PC-9 (cell line): ENCODE data around the gene ZNF485. TPM values are rescaled to one million over a fixed set of nuclear protein-coding genes. Genes with fewer than 3 reads are reported as not detected.

Experiments
- BruUV-seq: library from RNA; stranded (reverse); fragments of 400-500 nt; replicated peaks from 2 replicates; lab custom pipeline; 2021; lab: Mats Ljungman, UMichigan
- CTCF ChIA-PET: fragments of 300-600 bp; sonication (Branson Sonifier 250); formaldehyde crosslinking; loops from one replicate; lab custom pipeline; 2022; ENCODE audit warnings: antibody characterized with exemption; lab: Charles Lee
- POLR2A ChIA-PET: fragments of 300-600 bp; sonication (Branson Sonifier 250); formaldehyde crosslinking; loops from one replicate; lab custom pipeline; 2022; ENCODE audit warnings: antibody characterized with exemption; ENCODE audit not compliant: unreplicated experiment; lab: Charles Lee
- DNase-seq, 2 experiments: peaks; one replicate each; pipeline versions ENCODE4 v3.0.0 to v3.0.0-alpha.2; 2015 to 2022; ENCODE audit warnings: mixed read lengths in 1 of 2
- H2AFZ ChIP-seq: fragments of 200-600 bp; sonication (generic); 2 replicates; pipeline ENCODE4 v1.8.1; 2017; ENCODE audit warnings: antibody characterized with exemption
- H3F3A ChIP-seq: fragments of 200-600 bp; sonication (generic); 2 replicates; pipeline ENCODE4 v1.8.1; 2017; ENCODE audit warnings: antibody characterized with exemption, mild to moderate bottlenecking, low read depth; ENCODE audit not compliant: insufficient read depth
- H3K27ac ChIP-seq: fragments of 200-600 bp; sonication (generic); 2 replicates; pipeline ENCODE4 v1.6.1; 2016; ENCODE audit warnings: mixed run types
- H3K27me3 ChIP-seq: fragments of 200-600 bp; sonication (generic); 2 replicates; pipeline ENCODE4 v1.6.1; 2016; ENCODE audit warnings: low read depth, mixed run types; ENCODE audit not compliant: insufficient read depth
- H3K36me3 ChIP-seq: fragments of 200-600 bp; sonication (generic); 2 replicates; pipeline ENCODE4 v1.6.1; 2016; ENCODE audit warnings: low read depth, mixed run types
- H3K4me1 ChIP-seq: fragments of 200-600 bp; sonication (generic); replicated peaks from 2 replicates; pipeline ENCODE4 v1.6.1; 2016; ENCODE audit warnings: mixed run types; ENCODE audit not compliant: insufficient read depth
- H3K4me2 ChIP-seq: fragments of 200-600 bp; sonication (generic); 2 replicates; pipeline ENCODE4 v1.6.1; 2017; ENCODE audit warnings: mixed run types
- H3K4me3 ChIP-seq: fragments of 200-600 bp; sonication (generic); 2 replicates; pipeline ENCODE4 v1.6.1; 2016; ENCODE audit warnings: mixed run types
- H3K79me2 ChIP-seq: fragments of 200-600 bp; sonication (generic); 2 replicates; pipeline ENCODE4 v1.6.1; 2017; ENCODE audit warnings: low read depth, mixed run types
- H3K9me2 ChIP-seq: fragments of 200-600 bp; sonication (generic); 2 replicates; pipeline ENCODE4 v1.8.1; 2017; ENCODE audit warnings: mild to moderate bottlenecking; ENCODE audit not compliant: insufficient read depth
- H3K9me3 ChIP-seq: fragments of 200-600 bp; sonication (generic); 2 replicates; pipeline ENCODE4 v1.8.1; 2016; ENCODE audit warnings: low read depth; ENCODE audit not compliant: insufficient read depth
- H4K20me1 ChIP-seq: fragments of 200-600 bp; sonication (generic); 2 replicates; pipeline ENCODE4 v1.8.1; 2017; ENCODE audit not compliant: insufficient read depth
- CTCF ChIP-seq: fragments of 200-600 bp; sonication (generic); conservative IDR thresholded peaks from 2 replicates; pipeline ENCODE4 v1.6.1; 2017; ENCODE audit warnings: mixed run types, antibody characterized with exemption, mild to moderate bottlenecking, moderate library complexity
- EZH2 ChIP-seq: fragments of 200-600 bp; sonication (generic); IDR thresholded peaks from 2 replicates; pipeline ENCODE4 v1.8.0; 2017; ENCODE audit warnings: antibody characterized with exemption, low read depth
- intact Hi-C: fragments of 100-400 bp; cut with micrococcal nuclease; formaldehyde crosslinking; loops from one replicate; pipeline ENCODE4 v1.10.0; 2022; ENCODE audit not compliant: unreplicated experiment
- total RNA-seq: library from RNA; stranded (reverse); gene quantifications from 2 replicates; pipeline ENCODE4 v1.2.3, GENCODE V29; 2021

ZNF485 gene
- total RNA-seq, 1 experiment from 2014 or later, result 2.1 TPM

DNA sequence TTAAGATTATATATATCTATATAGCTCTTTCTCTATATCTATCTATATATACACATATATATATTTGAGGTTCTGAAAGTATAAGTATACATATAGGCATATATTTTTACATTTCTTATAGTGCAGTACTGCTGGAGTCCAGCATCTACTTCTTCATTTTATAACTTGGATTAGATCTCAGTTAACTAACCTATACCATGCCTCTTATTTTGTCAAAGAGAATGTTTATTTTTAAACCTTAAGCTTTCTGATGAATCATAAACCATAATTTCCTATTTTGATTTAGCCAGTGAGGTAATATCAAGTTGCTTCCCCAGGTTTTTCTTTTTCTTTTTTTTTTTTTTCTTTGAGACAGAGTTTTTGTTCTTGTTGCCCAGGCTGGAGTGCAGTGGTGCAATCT lies 34.4 kb downstream of the ZNF485 start:
- Histone ChIP-seq H3K36me3 (no peaks in the 10 kb centered on the region), H3K9me3 (peaks cover 35% of the 10 kb centered on the region), H3K4me2 (no peak overlapping the region), H3K4me1 (no peaks in the 10 kb centered on the region), H3K27ac (no peak overlapping the region), H3K9me2 (no peaks in the 10 kb centered on the region), H3K27me3 (no peaks in the 10 kb centered on the region), H3F3A (no peaks in the 10 kb centered on the region), H4K20me1 (no peaks in the 10 kb centered on the region), H3K4me3 (no peak overlapping the region), H3K79me2 (no peaks in the 10 kb centered on the region), H2AFZ (no peak overlapping the region)
- ChIA-PET CTCF (no interaction called here), POLR2A (no interaction called here)
- no TSS peak for BruUV-seq
- DNase-seq, result no peak
- intact Hi-C loops, result no loop called here
- TF ChIP-seq CTCF (no peak), EZH2 (no peak)

GRCh38 chr10:43644252-43644651 lies 38.0 kb downstream of the ZNF485 start:
- ChIA-PET CTCF (no interaction called here), POLR2A (no interaction called here)
- no peak for DNase-seq

GRCh38 chr10:43645866-43646265 lies 39.6 kb downstream of the ZNF485 start:
- no peaks in the 10 kb centered on the region for H3K4me1 ChIP-seq
- H3K36me3 ChIP-seq, result no peaks in the 10 kb centered on the region
- no peak overlapping the region for H2AFZ ChIP-seq
- no peak overlapping the region for H3K27ac ChIP-seq
- no peak for DNase-seq
- BruUV-seq, result no TSS peak
- CTCF ChIA-PET, result no interaction called here
- no peak overlapping the region for H3K4me3 ChIP-seq
- intact Hi-C loops, result no loop called here
- H4K20me1 ChIP-seq, result no peaks in the 10 kb centered on the region
- no peaks in the 10 kb centered on the region for H3K79me2 ChIP-seq
- H3K9me3 ChIP-seq, result peaks cover 48% of the 10 kb centered on the region
- no peak for TF ChIP-seq CTCF
- TF ChIP-seq EZH2, result no peak
- no peaks in the 10 kb centered on the region for H3F3A ChIP-seq
- H3K9me2 ChIP-seq, result no peaks in the 10 kb centered on the region
- peaks cover 10% of the 10 kb centered on the region; the same call in 1 of the 2 replicates for H3K27me3 ChIP-seq
- H3K4me2 ChIP-seq, result no peak overlapping the region
- POLR2A ChIA-PET, result interaction anchor here (0.6 kb wide), 1 partner anchor 1091 kb away, joined by 8 read pairs; no protein-coding TSS in a partner anchor

More at GRCh38 chr10:43644252-43644651, 38.0 kb downstream of the ZNF485 start:
- Histone ChIP-seq H3K4me3 (no peak overlapping the region), H3K9me2 (no peaks in the 10 kb centered on the region), H3K27me3 (no peaks in the 10 kb centered on the region), H3F3A (no peaks in the 10 kb centered on the region), H3K9me3 (peaks cover 48% of the 10 kb centered on the region), H3K79me2 (no peaks in the 10 kb centered on the region), H2AFZ (no peak overlapping the region), H3K4me2 (no peak overlapping the region), H4K20me1 (no peaks in the 10 kb centered on the region), H3K4me1 (no peaks in the 10 kb centered on the region), H3K36me3 (no peaks in the 10 kb centered on the region), H3K27ac (no peak overlapping the region)
- intact Hi-C loops, result no loop called here
- BruUV-seq, result no TSS peak
- TF ChIP-seq CTCF (no peak), EZH2 (no peak)
